Pons (tissue), 1 donor: ENCODE results near the gene HDLBP.

Source experiments
- DNase-seq: peaks from one replicate; pipeline ENCODE4 v3.0.0-alpha.2; 2016; ENCODE audit warnings: low spot score

Gene HDLBP

GRCh38 chr2:241228860-241229516, 86.5 kb downstream of the HDLBP start:
- DNase-seq = no peak

GRCh38 chr2:241228081-241228859, 87.2 kb downstream of the HDLBP start:
- DNase-seq = no peak

GRCh38 chr2:241227594-241227993, 87.9 kb downstream of the HDLBP start:
- no peak for DNase-seq

- no peak for DNase-seq
These were observed 88.5 kb downstream of the HDLBP start for GRCh38 chr2:241226723-241227572.

GRCh38 chr2:241225983-241226382, 89.5 kb downstream of the HDLBP start:
- DNase-seq = no peak

GRCh38 chr2:241225545-241225944, 89.9 kb downstream of the HDLBP start:
- no peak for DNase-seq

- no peak for DNase-seq
These were observed 90.5 kb downstream of the HDLBP start for GRCh38 chr2:241224851-241225438.

- peak; percentile 96 for DNase-seq
These were observed 91.2 kb downstream of the HDLBP start for GRCh38 chr2:241224018-241224850.

- no peak for DNase-seq
These were observed 92.1 kb downstream of the HDLBP start for GRCh38 chr2:241223211-241224017.

- no peak for DNase-seq
These were observed 95.6 kb downstream of the HDLBP start for GRCh38 chr2:241219856-241220356.

- DNase-seq = no peak
These were observed 96.5 kb downstream of the HDLBP start for GRCh38 chr2:241219030-241219382.

- no peak for DNase-seq
These were observed 97.1 kb downstream of the HDLBP start for GRCh38 chr2:241218131-241219029.

- peak; percentile 54 for DNase-seq
These were observed 98.0 kb downstream of the HDLBP start for GRCh38 chr2:241217320-241218031.

- DNase-seq = no peak
These were observed 99.2 kb downstream of the HDLBP start for GRCh38 chr2:241216211-241216761.

- DNase-seq = no peak
These were observed 100.1 kb downstream of the HDLBP start for GRCh38 chr2:241215421-241215820.

GRCh38 chr2:241214766-241215165, 100.7 kb downstream of the HDLBP start:
- DNase-seq = no peak

- DNase-seq = no peak
These were observed 101.3 kb downstream of the HDLBP start for GRCh38 chr2:241214209-241214608.

- no peak for DNase-seq
These were observed 101.9 kb downstream of the HDLBP start for GRCh38 chr2:241213567-241213966.
